Loucy (cell line): ENCODE measurements around the gene MIA2.

Source experiments
- H2AFZ ChIP-seq: fragments of 200-600 bp; sonication (generic); 2 replicates; pipeline ENCODE4 v1.6.0; 2016; ENCODE audit warnings: antibody characterized with exemption, mild to moderate bottlenecking, low read length, moderate library complexity
- H3F3A ChIP-seq: fragments of 200-600 bp; 2 replicates; pipeline ENCODE4 v1.6.0; 2016; ENCODE audit warnings: antibody characterized with exemption, low read depth, mild to moderate bottlenecking
- H3K27me3 ChIP-seq: fragments of 200-600 bp; sonication (generic); 2 replicates; pipeline ENCODE4 v1.6.1; 2014; ENCODE audit warnings: low read length, mild to moderate bottlenecking; ENCODE audit not compliant: insufficient read depth, poor library complexity, severe bottlenecking
- H3K36me3 ChIP-seq: fragments of 200-600 bp; sonication (generic); 2 replicates; pipeline ENCODE4 v1.6.1; 2016; ENCODE audit warnings: low read length; ENCODE audit not compliant: insufficient read depth
- H3K4me1 ChIP-seq: fragments of 200-600 bp; sonication (generic); 2 replicates; pipeline ENCODE4 v1.5.1; 2014; ENCODE audit warnings: low read length, mild to moderate bottlenecking; ENCODE audit not compliant: insufficient read depth, poor library complexity, severe bottlenecking
- H3K4me2 ChIP-seq: fragments of 200-600 bp; sonication (generic); 2 replicates; pipeline ENCODE4 v1.6.0; 2014; ENCODE audit warnings: antibody characterized with exemption, low read length, low read depth, mild to moderate bottlenecking; ENCODE audit not compliant: poor library complexity, severe bottlenecking
- H3K4me3 ChIP-seq: fragments of 200-600 bp; sonication (generic); 2 replicates; pipeline ENCODE4 v1.5.1; 2014; ENCODE audit warnings: low read length, mild to moderate bottlenecking, mixed read lengths; ENCODE audit not compliant: poor library complexity, severe bottlenecking
- H3K79me2 ChIP-seq: fragments of 200-600 bp; sonication (generic); 2 replicates; pipeline ENCODE4 v1.6.1; 2014; ENCODE audit warnings: low read length; ENCODE audit not compliant: insufficient read depth
- H3K9ac ChIP-seq: fragments of 200-600 bp; sonication (generic); 2 replicates; pipeline ENCODE4 v1.6.0; 2014; ENCODE audit warnings: mild to moderate bottlenecking, low read depth, low read length, moderate library complexity; ENCODE audit not compliant: poor library complexity, severe bottlenecking
- H3K9me2 ChIP-seq: fragments of 200-600 bp; sonication (generic); replicated peaks from 2 replicates; pipeline ENCODE4 v1.6.1; 2016; ENCODE audit warnings: low read depth, low read length, mixed read lengths
- H3K9me3 ChIP-seq: fragments of 200-600 bp; sonication (generic); 2 replicates; pipeline ENCODE4 v1.6.1; 2014; ENCODE audit warnings: mild to moderate bottlenecking, antibody characterized with exemption, low read length, low read depth; ENCODE audit not compliant: insufficient read depth
- H4K20me1 ChIP-seq: fragments of 200-600 bp; sonication (generic); 2 replicates; pipeline ENCODE4 v1.6.0; 2014; ENCODE audit warnings: antibody characterized with exemption, low read length, mild to moderate bottlenecking; ENCODE audit not compliant: insufficient read depth, poor library complexity, severe bottlenecking
- CTCF ChIP-seq: fragments of 200-600 bp; sonication (generic); conservative IDR thresholded peaks from 2 replicates; pipeline ENCODE4 v1.5.1; 2014; ENCODE audit warnings: mild to moderate bottlenecking, antibody characterized with exemption, low read length
- EZH2phosphoT487 ChIP-seq: fragments of 200-600 bp; IDR thresholded peaks from 2 replicates; pipeline ENCODE4 v1.6.1; 2018; ENCODE audit warnings: antibody characterized with exemption, mild to moderate bottlenecking, moderate library complexity, borderline replicate concordance

Gene MIA2

GRCh38 chr14:39432179-39432618 is 198.5 kb downstream of the MIA2 start, which contains the start of gene FBXO33:
Gene FBXO33 (minus strand): TSS chr14:39432433. CDS start chr14:39432162, 271 bp downstream.
- Histone ChIP-seq H3K27me3 (no peaks in the 10 kb centered on the region), H3K79me2 (peaks cover 44% of the 10 kb centered on the region), H3K4me1 (peaks cover 35% of the 10 kb centered on the region), H2AFZ (peak within 1 kb of the TSS; percentile 97), H3K4me3 (peak within 1 kb of the TSS; percentile 97), H3K4me2 (peak within 1 kb of the TSS; percentile 90), H3K36me3 (no peaks in the 10 kb centered on the region), H3K9me2 (no peaks in the 10 kb centered on the region), H3F3A (no peaks in the 10 kb centered on the region; the same call in 1 of the 2 replicates), H4K20me1 (peaks cover 39% of the 10 kb centered on the region), H3K9ac (peak within 1 kb of the TSS; percentile 77), H3K9me3 (no peaks in the 10 kb centered on the region)
- no peak for TF ChIP-seq EZH2phosphoT487
- TF ChIP-seq CTCF: no peak

- TF ChIP-seq CTCF (0 out of 2 replicates have a peak, but pooled peaks have one; percentile 24), EZH2phosphoT487 (no peak)
- Histone ChIP-seq H3K9me3 (no peaks in the 10 kb centered on the region), H3K79me2 (peaks cover 37% of the 10 kb centered on the region), H3K27me3 (no peaks in the 10 kb centered on the region), H3K4me2 (peak overlapping the region; percentile 78), H3K9ac (peak overlapping the region; percentile 65), H2AFZ (peak overlapping the region; percentile 97), H3K4me1 (peaks cover 31% of the 10 kb centered on the region), H4K20me1 (peaks cover 33% of the 10 kb centered on the region), H3F3A (no peaks in the 10 kb centered on the region; the same call in 1 of the 2 replicates), H3K36me3 (no peaks in the 10 kb centered on the region), H3K4me3 (peak overlapping the region; percentile 85), H3K9me2 (no peaks in the 10 kb centered on the region)
Observed at GRCh38 chr14:39432619-39433451, 199.1 kb downstream of the MIA2 start.

- Histone ChIP-seq H3K9me2 (no peaks in the 10 kb centered on the region), H3K4me3 (peak overlapping the region; percentile 85), H2AFZ (peak overlapping the region; percentile 97; the same call in 1 of the 2 replicates), H3F3A (no peaks in the 10 kb centered on the region; the same call in 1 of the 2 replicates), H4K20me1 (peaks cover 32% of the 10 kb centered on the region), H3K9me3 (no peaks in the 10 kb centered on the region), H3K4me1 (peaks cover 27% of the 10 kb centered on the region), H3K79me2 (peaks cover 31% of the 10 kb centered on the region), H3K4me2 (peak overlapping the region; percentile 78), H3K27me3 (no peaks in the 10 kb centered on the region), H3K36me3 (no peaks in the 10 kb centered on the region), H3K9ac (peak overlapping the region; percentile 65)
- TF ChIP-seq CTCF (no peak), EZH2phosphoT487 (no peak)
Observed at GRCh38 chr14:39433452-39433813, 199.7 kb downstream of the MIA2 start.
